HepG2 (cell line): Measurements from ENCODE around the gene CERS1. TPM values are rescaled to one million over a fixed set of nuclear protein-coding genes. Genes with fewer than 3 reads are reported as not detected.
A peak's percentile ranks its signal among the peaks of the same experiment; 100 is the strongest.

ENCODE experiments used
- ATAC-seq: fragments of 200-7000 bp; cut with Tn5 transposase; 3 replicates; pipeline ENCODE4 v1.9.1; 2020; ENCODE audit warnings: mild to moderate bottlenecking, moderate library complexity
- BruUV-seq: library from RNA; stranded (reverse); fragments of 400-500 nt; replicated peaks from 2 replicates; lab custom pipeline; 2021; lab: Mats Ljungman, UMichigan
- CTCF ChIA-PET: fragments of 300-600 bp; formaldehyde crosslinking; extraction: SDS; loops from one replicate; lab custom pipeline; 2021; ENCODE audit warnings: low total read pairs, inconsistent platforms, low intra/inter-chr PET ratio; lab: Yijun Ruan, JAX
- POLR2A ChIA-PET: fragments of 350-600 bp; sonication (Branson Sonifier 250); formaldehyde crosslinking; loops from one replicate; lab custom pipeline; 2020; ENCODE audit warnings: antibody characterized with exemption, inconsistent platforms; lab: Yijun Ruan, JAX
- DNase-seq: peaks from one replicate; pipeline ENCODE4 v3.0.0-alpha.2; 2015; ENCODE audit warnings: low spot score
- FAIRE-seq: peaks from 3 replicates; lab custom pipeline; 2011; peaks lifted over from hg19 to GRCh38; lab: Jason Lieb, UNC
- H2AFZ ChIP-seq: one replicate; pipeline ENCODE4 v1.6.1; 2011; ENCODE audit warnings: low read length, inconsistent platforms
- H3K27ac ChIP-seq: fragments of 300-600 bp; 3 replicates; pipeline ENCODE4 v1.8.0; 2011; ENCODE audit warnings: mixed run types, mild to moderate bottlenecking, mixed read lengths, low read length, inconsistent platforms; ENCODE audit not compliant: insufficient read depth; ENCODE audit errors: extremely low read length
- H3K27me3 ChIP-seq, 2 experiments: fragments of 200-600 bp in 1 of 2; 2 replicates in 1 of 2; 3 replicates in 1 of 2; pipeline versions ENCODE4 v1.6.0 to v1.8.0; 2011; ENCODE audit warnings: low read length in 2 of 2, mild to moderate bottlenecking in 2 of 2, moderate library complexity in 2 of 2, inconsistent platforms in 1 of 2; ENCODE audit not compliant: insufficient read depth in 2 of 2, control insufficient read depth in 1 of 2
- H3K36me3 ChIP-seq, 2 experiments: fragments of 200-600 bp in 1 of 2; replicated peaks in 1 of 2; 2 replicates in 1 of 2; 3 replicates in 1 of 2; pipeline versions ENCODE4 v1.5.1 to v1.8.0; 2011; ENCODE audit warnings: low read length in 2 of 2, inconsistent platforms in 1 of 2; ENCODE audit not compliant: insufficient read depth in 2 of 2, control insufficient read depth in 1 of 2
- H3K4me1 ChIP-seq: 2 replicates; pipeline ENCODE4 v1.5.1; 2012; ENCODE audit warnings: low read length, inconsistent platforms; ENCODE audit not compliant: insufficient read depth
- H3K4me2 ChIP-seq: 2 replicates; pipeline ENCODE4 v1.6.0; 2011; ENCODE audit warnings: low read depth, low read length, inconsistent platforms
- H3K4me3 ChIP-seq, 3 experiments: fragments of 200-600 bp in 1 of 3; sonication (generic), shearing (Covaris generic) in 1 of 3; replicated peaks in 1 of 3; 2 replicates each; pipeline ENCODE4 v1.5.1; 2011 to 2016; ENCODE audit warnings: low read length in 3 of 3, inconsistent platforms in 2 of 3, low read depth in 2 of 3, mild to moderate bottlenecking in 2 of 3, control low read depth in 1 of 3, mixed read lengths in 1 of 3; ENCODE audit not compliant: insufficient read depth in 1 of 3
- H3K79me2 ChIP-seq: one replicate; pipeline ENCODE4 v1.6.1; 2011; ENCODE audit warnings: low read length, inconsistent platforms; ENCODE audit not compliant: insufficient read depth
- H3K9ac ChIP-seq: 2 replicates; pipeline ENCODE4 v1.6.0; 2011; ENCODE audit warnings: mild to moderate bottlenecking, low read depth, low read length, inconsistent platforms; ENCODE audit not compliant: insufficient read depth
- H3K9me3 ChIP-seq: 2 replicates; pipeline ENCODE4 v1.5.1; 2012; ENCODE audit warnings: mild to moderate bottlenecking, low read length
- H4K20me1 ChIP-seq: 2 replicates; pipeline ENCODE4 v1.6.0; 2011; ENCODE audit warnings: inconsistent platforms, mild to moderate bottlenecking, low read length, moderate library complexity; ENCODE audit not compliant: insufficient read depth
- FOXA1 ChIP-seq, 2 experiments: fragments of 450-650 bp in 1 of 2; sonication (generic) in 1 of 2; formaldehyde crosslinking in 1 of 2; IDR thresholded peaks; 2 replicates each; pipeline versions ENCODE4 v1.4.0 to v1.6.1; 2016 to 2020; ENCODE audit warnings: missing genetic modification reagents in 1 of 2
- HMG20A ChIP-seq: IDR thresholded peaks from 2 replicates; pipeline ENCODE4 v1.6.1; 2016; ENCODE audit warnings: borderline replicate concordance
- NCOA1 ChIP-seq: sonication (generic); formaldehyde crosslinking; IDR thresholded peaks from 2 replicates; pipeline ENCODE4 v1.9.0; 2021; ENCODE audit warnings: missing genetic modification reagents
- RBM22 ChIP-seq: fragments of 200-400 bp; formaldehyde crosslinking; optimal IDR thresholded peaks from 2 replicates; pipeline ENCODE3; 2017; ENCODE audit warnings: mild to moderate bottlenecking, low read length, moderate library complexity
- SMAD3 ChIP-seq: sonication (generic); formaldehyde crosslinking; IDR thresholded peaks from 2 replicates; pipeline ENCODE4 v1.4.0; 2020; ENCODE audit warnings: missing genetic modification reagents
- SP5 ChIP-seq: IDR thresholded peaks from 2 replicates; pipeline ENCODE4 v1.6.1; 2016; ENCODE audit warnings: low read depth, borderline replicate concordance
- ZNF83 ChIP-seq: sonication (generic); formaldehyde crosslinking; IDR thresholded peaks from 2 replicates; pipeline ENCODE4 v1.4.0; 2020; ENCODE audit warnings: missing genetic modification reagents, mild to moderate bottlenecking, borderline replicate concordance
- WGBS: methylation state at CpG from one replicate; pipeline ENCODE4 v1.1.6; 2017; ENCODE audit warnings: low lambda C conversion rate; 5-methylcytosine and 5-hydroxymethylcytosine counted together
- in situ Hi-C: cut with HindIII; loops from 2 replicates; pipeline ENCODE4 v1.10.0; 2017; ENCODE audit warnings: low pct_unique_long_range_greater_than_20kb; ENCODE audit not compliant: extremely low pct_ligation_motif_present
- intact Hi-C: fragments of 100-400 bp; cut with micrococcal nuclease; formaldehyde crosslinking; loops from one replicate; pipeline ENCODE4 v1.10.0; 2022; ENCODE audit not compliant: unreplicated experiment
- polyA plus RNA-seq, 8 experiments: library from polyadenylated mRNA; depleted of rRNA in 3 of 8; stranded (reverse) in 7 of 8; unstranded in 1 of 8; fragments of >200 nt; fragmentation: Illumina TruSeq in 4 of 8; extraction: Trizol in 4 of 8; gene quantifications; 2 replicates each; pipeline versions ENCODE4 v1.2.1 to v1.2.3, GENCODE V29; 2011 to 2016; ENCODE audit warnings: low read depth in 4 of 8, missing spikeins in 1 of 8, mixed read lengths in 1 of 8; ENCODE audit not compliant: insufficient read depth in 1 of 8
- total RNA-seq, 5 experiments: library from RNA; depleted of rRNA; stranded (reverse); fragments of >200 nt; fragmentation: Illumina TruSeq; extraction: Trizol; gene quantifications; 2 replicates each; pipeline ENCODE4 v1.2.3, GENCODE V29; 2016; ENCODE audit warnings: low read depth in 1 of 5
- TF ChIP-seq, protein P1 (sequence below): sonication (generic); formaldehyde crosslinking; IDR thresholded peaks from 2 replicates; pipeline ENCODE4; 2020; ENCODE audit warnings: missing genetic modification reagents, mild to moderate bottlenecking, borderline replicate concordance

CERS1 gene
- total and polyA plus RNA-seq, 2 of the 13 experiments (the other 11 are each of a cell fraction or from before 2014, with no cell fraction given) = 4.6 to 9.8 TPM

DNA sequence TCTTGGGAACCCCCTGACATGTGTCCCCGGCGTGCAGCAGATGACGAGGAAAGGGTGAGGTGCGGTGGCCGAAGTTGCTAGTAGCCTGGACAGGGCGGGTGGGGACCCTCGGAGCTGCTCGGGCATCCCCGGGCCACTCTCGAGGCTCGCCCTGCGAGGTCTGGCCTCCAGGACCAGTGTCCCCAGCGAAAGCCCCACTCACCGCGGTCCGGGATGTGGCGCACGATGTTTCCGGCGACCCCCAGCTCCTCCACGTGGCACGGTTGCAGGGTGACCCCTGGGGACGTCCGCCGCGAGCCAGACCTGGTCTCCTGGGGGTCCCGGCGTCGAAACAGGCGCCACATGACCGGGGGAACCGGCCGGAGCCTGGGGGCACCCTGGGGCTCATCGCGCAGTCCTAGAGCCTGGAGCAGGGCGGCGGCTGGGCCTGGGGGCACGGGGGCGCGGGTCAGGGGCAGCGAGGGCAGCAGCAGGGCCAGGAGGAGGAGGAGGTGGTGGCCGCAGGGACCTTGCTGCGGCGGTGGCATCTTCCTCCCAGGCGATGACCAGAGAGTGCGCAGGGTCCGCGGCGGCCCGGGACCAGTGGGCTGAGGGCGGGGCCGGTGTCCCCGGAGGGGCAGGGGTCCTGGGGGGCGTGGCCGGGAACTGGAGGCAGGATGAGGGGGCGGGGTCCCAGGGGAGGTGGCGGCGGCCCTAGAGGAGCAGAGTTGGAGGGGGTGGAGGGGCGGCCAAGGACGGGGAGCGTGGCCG lies 26.0 kb downstream of the CERS1 start (continued):
- TF ChIP-seq FOXA1 (IDR thresholded peaks at IDR 0.05) (no peak), FOXA1 (CRISPR knock-in tag; IDR thresholded peaks at IDR 0.05) (no peak), NCOA1 (CRISPR knock-in tag) (no peak), ZNF83 (CRISPR knock-in tag) (no peak)

DNA sequence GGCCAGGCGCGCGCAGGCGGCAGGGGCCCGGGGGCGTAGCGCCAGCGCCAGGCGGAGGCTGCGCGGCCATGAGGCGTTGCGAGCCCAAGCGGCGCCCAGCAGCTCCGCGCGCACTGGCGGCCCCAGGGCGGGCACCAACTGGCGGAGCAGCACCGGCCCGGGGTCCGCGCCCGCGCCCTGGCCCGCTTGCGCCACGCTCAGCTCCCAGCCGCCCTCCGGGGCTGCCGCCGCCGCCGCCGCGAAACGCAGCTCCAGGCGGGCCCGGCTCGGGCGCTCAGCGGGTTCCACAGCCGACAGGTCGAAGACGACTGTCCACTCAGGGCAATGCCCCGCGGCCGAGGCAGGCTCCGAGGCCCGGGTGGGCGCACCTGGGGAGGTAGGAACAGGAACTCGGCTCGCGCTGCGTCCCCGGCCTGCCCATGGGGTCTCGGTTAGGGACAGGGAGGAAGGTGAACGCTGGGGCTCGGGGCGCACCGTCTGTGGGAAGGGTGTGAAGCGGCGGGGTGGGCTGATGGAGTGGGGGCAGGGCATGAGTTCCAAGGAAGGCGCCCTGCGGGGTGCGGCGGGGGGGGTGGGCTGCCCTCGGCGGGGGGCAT lies 26.8 kb downstream of the CERS1 start:
- 98% methylated on average over 40 of the region's 71 CpGs for whole genome bisulfite sequencing
- H3K27me3 ChIP-seq = no peaks in the 10 kb centered on the region
- CTCF ChIA-PET = no interaction called here
- DNase-seq (no peak), FAIRE-seq (no peak), ATAC-seq (no peak)
- POLR2A ChIA-PET = no interaction called here
- H3K79me2 ChIP-seq = no peaks in the 10 kb centered on the region
- in situ Hi-C loops (no loop called here), intact Hi-C loops (no loop called here)
- H3K27ac ChIP-seq = no peak overlapping the region
- BruUV-seq = no TSS peak
- H3K9ac ChIP-seq = no peak overlapping the region
- H3K4me3 ChIP-seq = no peak overlapping the region
- H2AFZ ChIP-seq = no peak overlapping the region
- no peaks in the 10 kb centered on the region for H3K9me3 ChIP-seq
- TF ChIP-seq SP5 (CRISPR knock-in tag) (no peak), RBM22 (peak; percentile 63), HMG20A (CRISPR knock-in tag) (no peak), SMAD3 (CRISPR knock-in tag) (no peak)
- TF ChIP-seq, protein P1, sequence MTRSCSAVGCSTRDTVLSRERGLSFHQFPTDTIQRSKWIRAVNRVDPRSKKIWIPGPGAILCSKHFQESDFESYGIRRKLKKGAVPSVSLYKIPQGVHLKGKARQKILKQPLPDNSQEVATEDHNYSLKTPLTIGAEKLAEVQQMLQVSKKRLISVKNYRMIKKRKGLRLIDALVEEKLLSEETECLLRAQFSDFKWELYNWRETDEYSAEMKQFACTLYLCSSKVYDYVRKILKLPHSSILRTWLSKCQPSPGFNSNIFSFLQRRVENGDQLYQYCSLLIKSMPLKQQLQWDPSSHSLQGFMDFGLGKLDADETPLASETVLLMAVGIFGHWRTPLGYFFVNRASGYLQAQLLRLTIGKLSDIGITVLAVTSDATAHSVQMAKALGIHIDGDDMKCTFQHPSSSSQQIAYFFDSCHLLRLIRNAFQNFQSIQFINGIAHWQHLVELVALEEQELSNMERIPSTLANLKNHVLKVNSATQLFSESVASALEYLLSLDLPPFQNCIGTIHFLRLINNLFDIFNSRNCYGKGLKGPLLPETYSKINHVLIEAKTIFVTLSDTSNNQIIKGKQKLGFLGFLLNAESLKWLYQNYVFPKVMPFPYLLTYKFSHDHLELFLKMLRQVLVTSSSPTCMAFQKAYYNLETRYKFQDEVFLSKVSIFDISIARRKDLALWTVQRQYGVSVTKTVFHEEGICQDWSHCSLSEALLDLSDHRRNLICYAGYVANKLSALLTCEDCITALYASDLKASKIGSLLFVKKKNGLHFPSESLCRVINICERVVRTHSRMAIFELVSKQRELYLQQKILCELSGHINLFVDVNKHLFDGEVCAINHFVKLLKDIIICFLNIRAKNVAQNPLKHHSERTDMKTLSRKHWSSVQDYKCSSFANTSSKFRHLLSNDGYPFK = no peak
- H3K4me1 ChIP-seq = peaks cover 22% of the 10 kb centered on the region
- no peaks in the 10 kb centered on the region for H4K20me1 ChIP-seq
- no peak overlapping the region for H3K4me2 ChIP-seq
- peaks cover 16 to 35% of the 10 kb centered on the region in 2 experiments; a peak in 4 of 5 replicates for H3K36me3 ChIP-seq
